Osteoblast (primary cell): Measurements from ENCODE around the gene NEUROG1. TPM values are rescaled to one million over a fixed set of nuclear protein-coding genes. Genes with fewer than 3 reads are reported as not detected.

Experiments used
- DNase-seq: peaks from one replicate; pipeline ENCODE4 v3.0.0; 2011; ENCODE audit warnings: low spot score, mixed read lengths; ENCODE audit not compliant: insufficient read length; ENCODE audit errors: missing footprints
- H2AFZ ChIP-seq: 2 replicates; pipeline ENCODE4 v1.6.0; 2011; ENCODE audit warnings: mild to moderate bottlenecking, low read length
- H3K27ac ChIP-seq: 2 replicates; pipeline ENCODE4 v1.5.1; 2011; ENCODE audit warnings: mild to moderate bottlenecking, low read depth, low read length, moderate library complexity
- H3K27me3 ChIP-seq: 2 replicates; pipeline ENCODE4 v1.6.0; 2012; ENCODE audit warnings: mild to moderate bottlenecking, control low read depth, inconsistent platforms, low read length, moderate library complexity; ENCODE audit not compliant: insufficient read depth
- H3K36me3 ChIP-seq: 2 replicates; pipeline ENCODE4 v1.5.1; 2011; ENCODE audit warnings: mild to moderate bottlenecking, low read length, control low read depth, moderate library complexity; ENCODE audit not compliant: insufficient read depth
- H3K4me1 ChIP-seq: 2 replicates; pipeline ENCODE4 v1.5.1; 2011; ENCODE audit warnings: mild to moderate bottlenecking, low read length, control low read depth, moderate library complexity; ENCODE audit not compliant: insufficient read depth
- H3K4me2 ChIP-seq: 2 replicates; pipeline ENCODE4 v1.6.0; 2011; ENCODE audit warnings: mild to moderate bottlenecking, low read length; ENCODE audit not compliant: insufficient read depth
- H3K4me3 ChIP-seq: fragments of 200-600 bp; sonication (generic); 3 replicates; pipeline ENCODE4 v1.5.1; 2012; ENCODE audit warnings: mild to moderate bottlenecking, low read length, inconsistent platforms; ENCODE audit not compliant: insufficient read depth
- H3K79me2 ChIP-seq: 2 replicates; pipeline ENCODE4 v1.6.0; 2012; ENCODE audit warnings: mild to moderate bottlenecking, low read length, control low read depth, inconsistent platforms; ENCODE audit not compliant: insufficient read depth
- H3K9me3 ChIP-seq: 2 replicates; pipeline ENCODE4 v1.5.1; 2011; ENCODE audit warnings: low read depth, low read length, control low read depth
- H4K20me1 ChIP-seq: 2 replicates; pipeline ENCODE4 v1.6.0; 2012; ENCODE audit warnings: mild to moderate bottlenecking, low read length, control low read depth; ENCODE audit not compliant: insufficient read depth
- CTCF ChIP-seq: IDR thresholded peaks from 2 replicates; pipeline ENCODE4 v1.5.1; 2011; ENCODE audit warnings: mild to moderate bottlenecking, low read depth, low read length, moderate library complexity; ENCODE audit errors: extremely low read depth
- total RNA-seq: library from RNA; depleted of rRNA; stranded (reverse); fragments of >200 nt; gene quantifications from 2 replicates; pipeline ENCODE4 v1.2.3, GENCODE V29; 2012

NEUROG1 gene
- total RNA-seq, 1 donor: not detected

GRCh38 chr5:135517631-135518030 is 18.1 kb downstream of the NEUROG1 start:
- no peaks in the 10 kb centered on the region for H3K36me3 ChIP-seq
- H3K4me1 ChIP-seq: no peaks in the 10 kb centered on the region
- H3K27me3 ChIP-seq: peaks cover 27% of the 10 kb centered on the region
- H2AFZ ChIP-seq: no peak overlapping the region
- H3K9me3 ChIP-seq: no peaks in the 10 kb centered on the region
- H4K20me1 ChIP-seq: no peaks in the 10 kb centered on the region
- no peak for DNase-seq
- H3K27ac ChIP-seq: no peak overlapping the region
- TF ChIP-seq CTCF: no peak
- H3K79me2 ChIP-seq: no peaks in the 10 kb centered on the region
- no peak overlapping the region for H3K4me3 ChIP-seq
- no peak overlapping the region for H3K4me2 ChIP-seq

- H3K4me1 ChIP-seq: no peaks in the 10 kb centered on the region
- TF ChIP-seq CTCF: no peak
- H3K4me2 ChIP-seq: no peak overlapping the region
- H4K20me1 ChIP-seq: no peaks in the 10 kb centered on the region
- peak; percentile 64 for DNase-seq
- H3K4me3 ChIP-seq: no peak overlapping the region
- no peak overlapping the region for H3K27ac ChIP-seq
- peaks cover 33% of the 10 kb centered on the region for H3K27me3 ChIP-seq
- no peaks in the 10 kb centered on the region for H3K79me2 ChIP-seq
- no peak overlapping the region for H2AFZ ChIP-seq
- no peaks in the 10 kb centered on the region for H3K36me3 ChIP-seq
- H3K9me3 ChIP-seq: no peaks in the 10 kb centered on the region
Measured at GRCh38 chr5:135514116-135514515, 21.6 kb downstream of the NEUROG1 start.

GRCh38 chr5:135511761-135512575 is 23.8 kb downstream of the NEUROG1 start:
- no peaks in the 10 kb centered on the region for H3K79me2 ChIP-seq
- no peaks in the 10 kb centered on the region for H3K9me3 ChIP-seq
- no peak for DNase-seq
- no peak overlapping the region for H3K4me3 ChIP-seq
- H3K4me1 ChIP-seq: no peaks in the 10 kb centered on the region
- H3K4me2 ChIP-seq: no peak overlapping the region
- no peaks in the 10 kb centered on the region for H4K20me1 ChIP-seq
- no peak overlapping the region for H2AFZ ChIP-seq
- peaks cover 38% of the 10 kb centered on the region for H3K27me3 ChIP-seq
- no peak overlapping the region for H3K27ac ChIP-seq
- no peaks in the 10 kb centered on the region for H3K36me3 ChIP-seq
- TF ChIP-seq CTCF: no peak

- TF ChIP-seq CTCF: no peak
- no peaks in the 10 kb centered on the region for H3K79me2 ChIP-seq
- H3K4me3 ChIP-seq: no peak overlapping the region
- no peak overlapping the region for H2AFZ ChIP-seq
- H3K9me3 ChIP-seq: no peaks in the 10 kb centered on the region
- no peak for DNase-seq
- H3K27me3 ChIP-seq: peaks cover 38% of the 10 kb centered on the region
- H3K4me1 ChIP-seq: peaks cover 4% of the 10 kb centered on the region
- H3K4me2 ChIP-seq: no peak overlapping the region
- no peak overlapping the region for H3K27ac ChIP-seq
- H3K36me3 ChIP-seq: no peaks in the 10 kb centered on the region
- H4K20me1 ChIP-seq: no peaks in the 10 kb centered on the region
Measured at GRCh38 chr5:135509995-135510394, 25.8 kb downstream of the NEUROG1 start.
